GM06990 (cell line): ENCODE results near the gene TMEM86A.

Source experiments
- DNase-seq: peaks from one replicate; pipeline ENCODE4 v3.0.0-alpha.2; 2011; ENCODE audit not compliant: insufficient read length; ENCODE audit errors: extremely low read depth
- H3K27me3 ChIP-seq: replicated peaks from 2 replicates; pipeline ENCODE4 v1.6.0; 2011; ENCODE audit warnings: low read length; ENCODE audit not compliant: control insufficient read depth, insufficient read depth
- H3K36me3 ChIP-seq: 2 replicates; pipeline ENCODE4 v1.5.1; 2011; ENCODE audit warnings: low read length; ENCODE audit not compliant: control insufficient read depth, insufficient read depth
- H3K4me3 ChIP-seq: replicated peaks from 2 replicates; pipeline ENCODE4 v1.5.1; 2011; ENCODE audit warnings: low read depth, mild to moderate bottlenecking, control low read depth, low read length
- TF ChIP-seq, protein P1 (sequence below): IDR thresholded peaks from 2 replicates; pipeline ENCODE4 v1.5.1; 2011; ENCODE audit warnings: low read length, control low read depth, mild to moderate bottlenecking, inconsistent platforms; ENCODE audit not compliant: insufficient read depth, poor library complexity, severe bottlenecking

The TMEM86A gene

DNA sequence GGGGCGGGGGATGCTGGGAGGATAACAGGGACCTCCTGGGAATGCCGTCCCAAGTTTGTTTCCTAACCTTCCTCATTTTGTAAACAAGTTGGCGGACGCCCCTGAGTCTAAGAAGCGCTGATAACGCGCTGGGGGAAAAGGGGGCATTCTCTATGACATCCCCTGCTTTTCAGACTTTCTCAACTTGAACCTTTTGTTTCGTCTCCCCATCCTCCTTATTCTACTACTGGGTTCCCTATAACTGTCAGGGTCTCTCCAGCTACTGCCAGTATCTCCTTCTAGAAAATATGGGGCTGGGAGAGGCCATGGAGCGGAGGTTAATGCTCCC, 654 bp downstream of the TMEM86A start:
- Histone ChIP-seq H3K4me3 (peak overlapping the region; percentile 60), H3K36me3 (no peaks in the 10 kb centered on the region), H3K27me3 (no peaks in the 10 kb centered on the region; the same call in 1 of the 2 replicates)
- TF ChIP-seq, protein P1, sequence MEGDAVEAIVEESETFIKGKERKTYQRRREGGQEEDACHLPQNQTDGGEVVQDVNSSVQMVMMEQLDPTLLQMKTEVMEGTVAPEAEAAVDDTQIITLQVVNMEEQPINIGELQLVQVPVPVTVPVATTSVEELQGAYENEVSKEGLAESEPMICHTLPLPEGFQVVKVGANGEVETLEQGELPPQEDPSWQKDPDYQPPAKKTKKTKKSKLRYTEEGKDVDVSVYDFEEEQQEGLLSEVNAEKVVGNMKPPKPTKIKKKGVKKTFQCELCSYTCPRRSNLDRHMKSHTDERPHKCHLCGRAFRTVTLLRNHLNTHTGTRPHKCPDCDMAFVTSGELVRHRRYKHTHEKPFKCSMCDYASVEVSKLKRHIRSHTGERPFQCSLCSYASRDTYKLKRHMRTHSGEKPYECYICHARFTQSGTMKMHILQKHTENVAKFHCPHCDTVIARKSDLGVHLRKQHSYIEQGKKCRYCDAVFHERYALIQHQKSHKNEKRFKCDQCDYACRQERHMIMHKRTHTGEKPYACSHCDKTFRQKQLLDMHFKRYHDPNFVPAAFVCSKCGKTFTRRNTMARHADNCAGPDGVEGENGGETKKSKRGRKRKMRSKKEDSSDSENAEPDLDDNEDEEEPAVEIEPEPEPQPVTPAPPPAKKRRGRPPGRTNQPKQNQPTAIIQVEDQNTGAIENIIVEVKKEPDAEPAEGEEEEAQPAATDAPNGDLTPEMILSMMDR, result no peak
- no peak for DNase-seq

DNA sequence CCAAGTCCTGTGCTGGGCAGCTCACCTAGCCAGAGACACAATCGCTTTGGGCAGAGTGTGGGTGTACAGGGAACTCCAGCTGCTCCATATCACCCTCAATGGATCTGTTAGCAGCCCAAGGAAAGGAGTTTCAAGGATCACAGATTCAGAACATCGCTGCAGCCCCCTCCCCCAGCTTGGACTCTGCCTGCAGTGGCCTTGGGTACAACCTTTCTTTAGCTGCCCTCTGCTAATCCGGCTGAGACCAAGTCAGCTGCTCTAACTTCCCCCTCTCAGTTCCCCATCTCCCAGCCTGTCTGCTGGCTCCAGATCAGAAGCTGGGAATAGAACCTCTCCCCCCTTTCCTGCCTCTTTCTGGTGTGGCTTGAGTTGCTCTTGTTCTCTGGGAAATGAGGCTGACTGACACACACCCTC, 1.3 kb downstream of the TMEM86A start:
- H3K4me3 ChIP-seq, result no peak overlapping the region
- no peaks in the 10 kb centered on the region; the same call in 1 of the 2 replicates for H3K27me3 ChIP-seq
- TF ChIP-seq, protein P1, result no peak
- H3K36me3 ChIP-seq, result no peaks in the 10 kb centered on the region
- DNase-seq, result no peak

DNA sequence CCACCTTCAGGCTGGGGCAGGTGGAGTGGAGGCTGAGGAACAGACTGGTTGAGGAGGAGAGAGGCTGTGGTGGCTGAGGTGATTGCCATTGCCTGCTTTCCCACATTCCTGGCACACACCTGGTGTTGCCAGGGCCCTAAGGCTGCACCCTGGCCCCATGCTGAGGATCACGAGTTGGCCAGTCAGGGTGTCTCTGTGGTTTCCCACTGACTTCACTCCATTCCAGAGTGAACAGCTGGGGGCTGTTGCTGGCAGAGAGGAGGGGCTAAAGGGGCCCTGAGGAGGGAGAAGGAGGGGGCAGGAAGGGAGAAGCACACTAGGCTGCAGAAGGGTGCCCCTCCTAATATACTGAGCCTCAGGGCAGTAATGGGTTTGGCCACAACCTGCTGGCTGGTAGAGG, 1.8 kb downstream of the TMEM86A start:
- Histone ChIP-seq H3K4me3 (no peak overlapping the region), H3K27me3 (no peaks in the 10 kb centered on the region; the same call in 1 of the 2 replicates), H3K36me3 (no peaks in the 10 kb centered on the region)
- TF ChIP-seq, protein P1, result no peak
- DNase-seq, result no peak

DNA sequence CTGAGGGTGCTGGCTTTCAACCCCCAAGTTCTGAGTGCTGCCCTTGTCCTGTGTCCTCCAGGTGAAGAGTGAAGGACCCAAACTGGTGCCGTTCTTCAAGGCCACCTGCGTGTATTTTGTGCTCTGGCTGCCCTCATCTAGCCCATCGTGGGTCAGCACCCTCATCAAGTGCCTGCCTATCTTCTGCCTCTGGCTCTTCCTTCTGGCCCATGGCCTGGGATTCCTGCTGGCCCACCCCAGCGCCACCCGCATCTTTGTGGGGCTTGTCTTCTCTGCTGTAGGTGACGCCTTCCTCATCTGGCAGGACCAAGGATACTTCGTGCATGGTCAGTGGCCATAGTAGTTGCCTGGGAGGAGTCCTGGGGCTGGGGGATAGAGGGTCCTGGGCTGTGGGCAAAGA, 2.3 kb downstream of the TMEM86A start:
- H3K4me3 ChIP-seq, result no peak overlapping the region
- no peaks in the 10 kb centered on the region for H3K36me3 ChIP-seq
- no peaks in the 10 kb centered on the region; the same call in 1 of the 2 replicates for H3K27me3 ChIP-seq
- DNase-seq, result no peak
- TF ChIP-seq, protein P1, result no peak

DNA sequence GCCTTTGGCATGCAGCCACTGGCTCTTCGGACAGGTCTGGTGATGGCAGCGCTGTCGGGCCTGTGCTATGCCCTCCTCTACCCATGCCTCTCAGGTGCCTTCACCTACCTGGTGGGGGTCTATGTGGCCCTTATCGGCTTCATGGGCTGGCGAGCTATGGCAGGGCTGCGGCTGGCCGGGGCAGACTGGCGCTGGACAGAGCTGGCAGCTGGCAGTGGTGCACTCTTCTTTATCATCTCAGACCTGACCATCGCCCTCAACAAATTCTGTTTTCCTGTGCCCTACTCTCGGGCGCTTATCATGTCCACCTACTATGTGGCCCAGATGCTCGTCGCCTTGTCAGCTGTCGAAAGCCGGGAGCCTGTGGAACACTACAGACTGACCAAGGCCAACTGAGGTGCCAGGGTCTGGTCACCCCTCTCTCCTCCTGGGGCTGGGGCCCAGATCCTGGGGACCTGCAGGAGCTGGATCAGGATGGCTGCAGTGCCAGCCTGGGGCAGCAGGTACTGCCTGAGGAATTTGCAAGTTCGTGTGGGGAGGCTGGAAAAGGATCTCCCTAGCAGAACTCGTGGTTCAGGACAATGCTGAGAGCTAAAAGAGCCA, 3.1 kb downstream of the TMEM86A start:
- no peaks in the 10 kb centered on the region; the same call in 1 of the 2 replicates for H3K27me3 ChIP-seq
- TF ChIP-seq, protein P1, result no peak
- H3K36me3 ChIP-seq, result no peaks in the 10 kb centered on the region
- no peak overlapping the region for H3K4me3 ChIP-seq
- no peak for DNase-seq

DNA sequence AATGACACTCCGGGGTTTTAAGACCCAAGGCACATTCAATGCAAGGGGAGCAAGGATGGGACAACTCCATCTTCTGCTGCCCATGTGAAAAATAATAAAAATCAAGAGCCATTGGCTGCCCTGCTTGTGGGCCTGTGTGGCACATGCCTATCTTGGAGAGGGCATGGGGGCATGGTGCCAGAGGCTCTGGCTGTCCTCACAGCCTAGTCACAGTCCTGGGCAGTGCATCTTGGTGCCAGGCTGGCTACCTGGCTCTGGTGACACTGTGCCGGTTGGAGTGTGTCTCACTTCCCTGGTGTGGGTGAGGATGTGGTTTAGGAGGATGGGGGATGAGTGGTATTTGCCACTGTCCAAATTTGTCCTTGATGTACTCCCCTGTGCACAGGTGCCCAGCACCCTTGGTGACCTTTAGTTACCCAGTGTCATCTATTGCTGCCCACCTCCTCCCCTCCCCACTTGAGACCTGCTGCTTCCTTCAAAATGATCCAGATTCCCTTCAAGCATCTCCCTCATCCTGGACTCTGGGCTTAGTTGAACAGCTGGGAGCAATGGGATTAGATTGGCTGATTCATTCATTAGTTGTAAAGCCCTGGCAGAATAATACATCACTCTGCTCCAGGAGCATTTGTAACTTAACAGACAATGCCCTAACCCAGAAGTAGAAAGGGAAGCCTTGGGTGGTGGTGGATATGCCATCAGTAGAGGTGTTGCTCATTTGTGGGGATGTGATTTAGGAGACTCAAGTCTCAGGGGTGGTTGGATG, 4.6 kb downstream of the TMEM86A start:
- H3K36me3 ChIP-seq, result no peaks in the 10 kb centered on the region
- H3K27me3 ChIP-seq, result no peaks in the 10 kb centered on the region; the same call in 1 of the 2 replicates
- H3K4me3 ChIP-seq, result no peak overlapping the region
- TF ChIP-seq, protein P1, result no peak
- no peak for DNase-seq
